Activated B cell treated with CpG ODN at 0.5 μM for 24 hours (primary cell): ENCODE data around the gene LYRM1. TPM values are rescaled to one million over a fixed set of nuclear protein-coding genes. Genes with fewer than 3 reads are reported as not detected.

Experiments used
- ATAC-seq: fragments of 200-7000 bp; cut with Tn5 transposase; one replicate; pipeline ENCODE4 v1.10.0; 2021; ENCODE audit warnings: low read depth, mild to moderate bottlenecking, moderate library complexity
- CTCF ChIA-PET: fragments of 350-600 bp; sonication (Branson Sonifier 250); formaldehyde crosslinking; loops from one replicate; lab custom pipeline; 2021; ENCODE audit warnings: antibody characterized with exemption; lab: Charles Lee
- POLR2A ChIA-PET: fragments of 350-600 bp; sonication (Branson Sonifier 250); formaldehyde crosslinking; loops from one replicate; lab custom pipeline; 2021; ENCODE audit warnings: antibody characterized with exemption; lab: Charles Lee
- DNase-seq: peaks from one replicate; pipeline ENCODE4 v3.0.0; 2022
- H3K27ac Mint-ChIP-seq: one replicate; pipeline ENCODE4 v1.8.0; 2020; ENCODE audit warnings: mixed read lengths
- H3K27me3 Mint-ChIP-seq: one replicate; pipeline ENCODE4 v1.8.0; 2021; ENCODE audit warnings: mixed read lengths
- H3K36me3 Mint-ChIP-seq: one replicate; pipeline ENCODE4 v1.8.0; 2021; ENCODE audit warnings: low read depth, mixed read lengths
- H3K4me1 Mint-ChIP-seq: one replicate; pipeline ENCODE4 v1.8.0; 2021; ENCODE audit warnings: mixed read lengths
- H3K4me3 Mint-ChIP-seq: one replicate; pipeline ENCODE4 v1.8.0; 2020; ENCODE audit warnings: mild to moderate bottlenecking, mixed read lengths
- H3K9me3 Mint-ChIP-seq: one replicate; pipeline ENCODE4 v1.8.0; 2020; ENCODE audit warnings: mixed read lengths
- intact Hi-C: fragments of 100-400 bp; cut with micrococcal nuclease; formaldehyde crosslinking; loops from one replicate; pipeline ENCODE4 v1.15.1; 2024
- total RNA-seq: library from RNA; stranded (reverse); gene quantifications from 2 replicates; pipeline ENCODE4 v1.2.3, GENCODE V29; 2022
- TF ChIP-seq, protein P1 (sequence below): fragments of 200-600 bp; IDR thresholded peaks from one replicate; pipeline ENCODE4 v1.8.0; 2022; ENCODE audit warnings: antibody characterized with exemption, mild to moderate bottlenecking

LYRM1 gene
- total RNA-seq, 1 donor from 2014 or later = 20.7 TPM

DNA sequence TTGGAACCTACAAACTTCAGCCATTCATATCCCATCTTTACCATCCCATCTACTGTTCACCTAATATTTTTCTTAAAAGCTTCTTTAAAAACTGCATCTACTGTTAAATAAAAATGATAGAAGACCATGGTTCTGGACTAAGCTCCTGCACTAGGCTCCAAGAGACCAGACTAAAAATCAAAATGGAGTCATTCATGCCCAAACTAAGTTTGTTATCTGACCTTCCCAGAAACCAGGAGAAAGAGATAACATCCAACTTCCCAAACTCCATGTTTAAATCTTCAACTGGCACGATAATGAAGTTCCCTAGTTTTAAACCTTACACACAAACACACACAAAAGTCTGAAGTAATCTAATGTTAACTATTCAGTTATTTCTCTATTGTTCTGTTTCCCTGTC is 14.3 kb upstream of the LYRM1 start:
- no peak overlapping the region for H3K4me3 Mint-ChIP-seq
- CTCF ChIA-PET = no interaction called here
- POLR2A ChIA-PET = interaction anchor here (1.1 kb wide), 1 partner anchor 23 kb away, joined by 3 read pairs; no protein-coding TSS in a partner anchor

DNA sequence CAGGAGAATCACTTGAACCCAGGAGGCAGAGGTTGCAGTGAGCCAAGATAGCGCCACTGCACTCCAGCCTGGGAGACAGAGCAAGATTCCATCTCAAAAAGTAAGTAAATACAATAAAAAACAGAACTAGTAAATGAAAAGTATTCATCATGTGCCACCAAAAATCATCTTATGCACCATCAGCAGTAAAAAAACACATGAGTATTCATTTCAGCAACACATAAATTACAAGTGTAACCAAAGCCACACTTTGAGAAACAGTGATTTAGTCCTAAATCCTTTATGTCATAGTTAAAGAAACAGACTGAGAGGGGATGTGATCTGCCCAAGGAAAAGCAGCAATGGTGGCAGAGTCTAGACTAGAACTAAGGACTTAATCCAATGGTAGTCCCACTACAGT is 13.4 kb upstream of the LYRM1 start:
- ATAC-seq (no peak), DNase-seq (no peak)
- Mint-ChIP-seq H3K9me3 (no peaks in the 10 kb centered on the region), H3K36me3 (peaks cover 21% of the 10 kb centered on the region), H3K4me3 (no peak overlapping the region), H3K4me1 (peaks cover 4% of the 10 kb centered on the region), H3K27ac (no peak overlapping the region), H3K27me3 (no peaks in the 10 kb centered on the region)
- ChIA-PET CTCF (no interaction called here), POLR2A (interaction anchor here (1.1 kb wide), 1 partner anchor 22 kb away, joined by 3 read pairs; no protein-coding TSS in a partner anchor)
- intact Hi-C loops = no loop called here
- TF ChIP-seq, protein P1, sequence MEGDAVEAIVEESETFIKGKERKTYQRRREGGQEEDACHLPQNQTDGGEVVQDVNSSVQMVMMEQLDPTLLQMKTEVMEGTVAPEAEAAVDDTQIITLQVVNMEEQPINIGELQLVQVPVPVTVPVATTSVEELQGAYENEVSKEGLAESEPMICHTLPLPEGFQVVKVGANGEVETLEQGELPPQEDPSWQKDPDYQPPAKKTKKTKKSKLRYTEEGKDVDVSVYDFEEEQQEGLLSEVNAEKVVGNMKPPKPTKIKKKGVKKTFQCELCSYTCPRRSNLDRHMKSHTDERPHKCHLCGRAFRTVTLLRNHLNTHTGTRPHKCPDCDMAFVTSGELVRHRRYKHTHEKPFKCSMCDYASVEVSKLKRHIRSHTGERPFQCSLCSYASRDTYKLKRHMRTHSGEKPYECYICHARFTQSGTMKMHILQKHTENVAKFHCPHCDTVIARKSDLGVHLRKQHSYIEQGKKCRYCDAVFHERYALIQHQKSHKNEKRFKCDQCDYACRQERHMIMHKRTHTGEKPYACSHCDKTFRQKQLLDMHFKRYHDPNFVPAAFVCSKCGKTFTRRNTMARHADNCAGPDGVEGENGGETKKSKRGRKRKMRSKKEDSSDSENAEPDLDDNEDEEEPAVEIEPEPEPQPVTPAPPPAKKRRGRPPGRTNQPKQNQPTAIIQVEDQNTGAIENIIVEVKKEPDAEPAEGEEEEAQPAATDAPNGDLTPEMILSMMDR = no peak

More for the DNA sequence above, 14.3 kb upstream of the LYRM1 start:
- Mint-ChIP-seq H3K9me3 (no peaks in the 10 kb centered on the region), H3K4me1 (peaks cover 4% of the 10 kb centered on the region), H3K27ac (no peak overlapping the region), H3K27me3 (no peaks in the 10 kb centered on the region), H3K36me3 (peaks cover 16% of the 10 kb centered on the region)
- intact Hi-C loops = no loop called here
- TF ChIP-seq, protein P1 = no peak
- DNase-seq = no peak
- no peak for ATAC-seq

- intact Hi-C loops = no loop called here
- TF ChIP-seq, protein P1 = no peak
- ChIA-PET POLR2A (interaction anchor here (1.2 kb wide), 1 partner anchor 10 kb away, joined by 3 read pairs; the partner anchor contains the start of gene DCUN1D3), CTCF (interaction anchor here (0.6 kb wide), 1 partner anchor 267 kb away, joined by 4 read pairs; no protein-coding TSS in a partner anchor)
- Mint-ChIP-seq H3K4me1 (no peaks in the 10 kb centered on the region), H3K4me3 (no peak overlapping the region), H3K27ac (no peak overlapping the region), H3K36me3 (peaks cover 20% of the 10 kb centered on the region), H3K9me3 (no peaks in the 10 kb centered on the region), H3K27me3 (no peaks in the 10 kb centered on the region)
- no peak for ATAC-seq
- DNase-seq = no peak
Observed at GRCh38 chr16:20889625-20890275, 10.8 kb upstream of the LYRM1 start.

GRCh38 chr16:20894388-20894787 is 6.2 kb upstream of the LYRM1 start:
- CTCF ChIA-PET = no interaction called here
- ATAC-seq (no peak), DNase-seq (no peak)
- intact Hi-C loops = no loop called here
- H3K4me3 Mint-ChIP-seq = no peak overlapping the region
- no peaks in the 10 kb centered on the region for H3K9me3 Mint-ChIP-seq
- POLR2A ChIA-PET = no interaction called here
- no peaks in the 10 kb centered on the region for H3K27me3 Mint-ChIP-seq
- TF ChIP-seq, protein P1 = no peak
- H3K27ac Mint-ChIP-seq = no peak overlapping the region
- peaks cover 6% of the 10 kb centered on the region for H3K4me1 Mint-ChIP-seq
- peaks cover 20% of the 10 kb centered on the region for H3K36me3 Mint-ChIP-seq

DNA sequence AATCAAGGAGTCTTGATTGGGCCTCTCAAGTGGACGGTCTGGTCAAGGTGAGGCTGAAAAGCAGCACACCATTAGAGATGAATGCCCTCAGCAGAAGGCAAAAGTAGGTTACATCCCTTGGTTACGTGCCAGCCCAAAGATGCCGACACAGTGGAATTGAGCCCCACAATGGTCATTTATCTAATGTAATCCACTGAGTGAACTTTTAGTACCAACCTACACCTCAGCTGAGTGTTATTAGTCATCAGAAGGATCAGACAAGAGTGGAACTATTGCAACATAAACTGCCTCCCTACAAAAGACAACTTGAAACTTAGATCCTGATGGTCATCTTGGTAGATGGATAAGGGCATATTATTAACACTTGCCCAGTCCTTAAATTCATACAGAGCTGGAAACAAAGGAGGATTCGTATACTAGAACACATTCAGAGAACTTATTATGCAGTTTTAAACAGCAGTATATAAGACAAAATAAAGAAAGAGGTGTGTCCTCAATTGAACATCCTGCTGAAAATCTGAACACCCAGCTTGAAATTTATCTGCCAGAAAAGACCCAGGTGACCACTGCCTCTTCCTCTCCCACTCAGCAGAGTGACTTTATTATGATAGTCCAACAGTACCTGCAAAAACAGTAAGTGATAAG is 3.2 kb upstream of the LYRM1 start:
- ATAC-seq (no peak), DNase-seq (no peak)
- TF ChIP-seq, protein P1 = no peak
- Mint-ChIP-seq H3K4me1 (peaks cover 31% of the 10 kb centered on the region), H3K36me3 (peaks cover 26% of the 10 kb centered on the region), H3K27me3 (no peaks in the 10 kb centered on the region), H3K9me3 (no peaks in the 10 kb centered on the region), H3K27ac (no peak overlapping the region), H3K4me3 (no peak overlapping the region)
- POLR2A ChIA-PET = no interaction called here
- CTCF ChIA-PET = no interaction called here
- intact Hi-C loops = no loop called here
